MM.1S (cell line): Measurements from ENCODE around the gene CHRNA7.

Experiments
- DNase-seq: peaks from one replicate; pipeline ENCODE4 v3.0.0-alpha.2; 2015
- H2AFZ ChIP-seq: fragments of 300-600 bp; sonication (generic); 2 replicates; pipeline ENCODE4 v1.6.0; 2016; ENCODE audit warnings: antibody characterized with exemption, low read length
- H3F3A ChIP-seq: fragments of 300-600 bp; sonication (generic); 2 replicates; pipeline ENCODE4 v1.6.1; 2016; ENCODE audit warnings: mild to moderate bottlenecking, antibody characterized with exemption, low read length, moderate library complexity, mixed read lengths; ENCODE audit not compliant: insufficient read depth
- H3K27ac ChIP-seq: fragments of 300-600 bp; sonication (generic); 2 replicates; pipeline ENCODE4 v1.5.1; 2016; ENCODE audit warnings: mild to moderate bottlenecking, low read length
- H3K27me3 ChIP-seq: fragments of 300-600 bp; sonication (generic); replicated peaks from 2 replicates; pipeline ENCODE4 v1.6.0; 2016; ENCODE audit warnings: low read length; ENCODE audit not compliant: insufficient read depth
- H3K36me3 ChIP-seq: fragments of 300-600 bp; sonication (generic); replicated peaks from 2 replicates; pipeline ENCODE4 v1.6.1; 2016; ENCODE audit warnings: mild to moderate bottlenecking, low read length, mixed read lengths; ENCODE audit not compliant: insufficient read depth
- H3K4me1 ChIP-seq: fragments of 300-600 bp; sonication (generic); 2 replicates; pipeline ENCODE4 v1.6.1; 2016; ENCODE audit warnings: low read length, mixed read lengths
- H3K4me2 ChIP-seq: fragments of 300-600 bp; sonication (generic); 2 replicates; pipeline ENCODE4 v1.6.0; 2016; ENCODE audit warnings: low read depth, low read length
- H3K4me3 ChIP-seq: fragments of 300-600 bp; sonication (generic); 2 replicates; pipeline ENCODE4 v1.5.1; 2016; ENCODE audit warnings: low read length, mixed read lengths
- H3K79me2 ChIP-seq: fragments of 300-600 bp; sonication (generic); 2 replicates; pipeline ENCODE4 v1.6.1; 2016; ENCODE audit warnings: mixed run types, low read length, mixed read lengths
- H3K9ac ChIP-seq: fragments of 300-600 bp; sonication (generic); 2 replicates; pipeline ENCODE4 v1.6.1; 2016; ENCODE audit warnings: low read length, mixed read lengths
- H3K9me2 ChIP-seq: fragments of 300-600 bp; sonication (generic); replicated peaks from 2 replicates; pipeline ENCODE4 v1.6.1; 2016; ENCODE audit warnings: mild to moderate bottlenecking, low read length, mixed read lengths; ENCODE audit not compliant: insufficient read depth
- H3K9me3 ChIP-seq: fragments of 300-600 bp; sonication (generic); replicated peaks from 2 replicates; pipeline ENCODE4 v1.6.1; 2016; ENCODE audit warnings: mild to moderate bottlenecking, low read length, mixed read lengths; ENCODE audit not compliant: insufficient read depth
- H4K20me1 ChIP-seq: fragments of 300-600 bp; sonication (generic); 2 replicates; pipeline ENCODE4 v1.6.1; 2016; ENCODE audit warnings: mild to moderate bottlenecking, low read length, moderate library complexity, mixed read lengths; ENCODE audit not compliant: insufficient read depth
- CTCF ChIP-seq: fragments of 300-600 bp; sonication (generic); IDR thresholded peaks from 2 replicates; pipeline ENCODE4 v1.5.1; 2016; ENCODE audit warnings: antibody characterized with exemption, low read length, mixed read lengths
- EZH2 ChIP-seq: fragments of 300-600 bp; sonication (generic); optimal IDR thresholded peaks from 2 replicates; pipeline ENCODE3; 2017; ENCODE audit warnings: low read depth, mild to moderate bottlenecking, antibody characterized with exemption, low read length, mixed read lengths
- EZH2phosphoT487 ChIP-seq: fragments of 300-600 bp; sonication (generic); IDR thresholded peaks from 2 replicates; pipeline ENCODE4 v1.6.1; 2018; ENCODE audit warnings: antibody characterized with exemption, low read length

The CHRNA7 gene

GRCh38 chr15:31997711-31998110 lies 32.6 kb upstream of the CHRNA7 start:
- Histone ChIP-seq H3K9ac (no peak overlapping the region), H3K9me3 (no peaks in the 10 kb centered on the region), H3K4me2 (no peak overlapping the region), H4K20me1 (no peaks in the 10 kb centered on the region), H3K9me2 (no peaks in the 10 kb centered on the region), H3K4me1 (no peaks in the 10 kb centered on the region), H3K27ac (no peak overlapping the region), H2AFZ (no peak overlapping the region), H3K4me3 (no peak overlapping the region), H3K36me3 (no peaks in the 10 kb centered on the region), H3K27me3 (no peaks in the 10 kb centered on the region), H3K79me2 (no peaks in the 10 kb centered on the region), H3F3A (no peaks in the 10 kb centered on the region)
- TF ChIP-seq CTCF, result no peak
- DNase-seq, result no peak

- DNase-seq, result no peak
- Histone ChIP-seq H3F3A (no peaks in the 10 kb centered on the region), H2AFZ (no peak overlapping the region), H3K9ac (no peak overlapping the region), H3K4me1 (no peaks in the 10 kb centered on the region), H3K4me2 (no peak overlapping the region), H3K27ac (no peak overlapping the region), H3K4me3 (no peak overlapping the region), H4K20me1 (no peaks in the 10 kb centered on the region), H3K36me3 (no peaks in the 10 kb centered on the region), H3K79me2 (no peaks in the 10 kb centered on the region), H3K9me2 (no peaks in the 10 kb centered on the region), H3K27me3 (no peaks in the 10 kb centered on the region), H3K9me3 (no peaks in the 10 kb centered on the region)
- TF ChIP-seq EZH2phosphoT487 (no peak), CTCF (no peak), EZH2 (no peak)
These were observed 26.8 kb upstream of the CHRNA7 start for GRCh38 chr15:32003558-32003957.

- no peaks in the 10 kb centered on the region for H3K36me3 ChIP-seq
- no peaks in the 10 kb centered on the region for H3K9me3 ChIP-seq
- no peaks in the 10 kb centered on the region for H3K4me1 ChIP-seq
- H3K9ac ChIP-seq, result no peak overlapping the region
- no peaks in the 10 kb centered on the region for H3K9me2 ChIP-seq
- H3K4me3 ChIP-seq, result no peak overlapping the region
- TF ChIP-seq EZH2phosphoT487 (no peak), CTCF (no peak)
- no peak overlapping the region for H2AFZ ChIP-seq
- DNase-seq, result no peak
- no peak overlapping the region for H3K27ac ChIP-seq
- H4K20me1 ChIP-seq, result no peaks in the 10 kb centered on the region
- no peak overlapping the region for H3K4me2 ChIP-seq
- H3K27me3 ChIP-seq, result no peaks in the 10 kb centered on the region
- H3F3A ChIP-seq, result no peaks in the 10 kb centered on the region
- H3K79me2 ChIP-seq, result no peaks in the 10 kb centered on the region
These were observed 26.1 kb upstream of the CHRNA7 start for GRCh38 chr15:32004249-32004648.
